Psoas muscle (tissue), 8 donors: ENCODE data around the gene RDH16. TPM values are rescaled to one million over a fixed set of nuclear protein-coding genes. Genes with fewer than 3 reads are reported as not detected.

Experiments used
- ATAC-seq, 4 donors: fragments of 200-7000 bp; cut with Tn5 transposase; one replicate each; pipeline ENCODE4 v1.9.1; 2020; ENCODE audit warnings: moderate library complexity in 3 of 4, mild to moderate bottlenecking in 2 of 4
- DNase-seq, 2 donors: peaks; one replicate each; pipeline ENCODE4 v3.0.0-alpha.2; 2020
- H3K27ac ChIP-seq: fragments of 200-600 bp; one replicate; pipeline ENCODE4 v1.8.0; 2022
- H3K27me3 ChIP-seq, 3 donors: fragments of 200-600 bp in 1 of 3; one replicate each; pipeline versions ENCODE4 v1.6.1 to v1.8.0; 2013 to 2022; ENCODE audit warnings: low read length in 2 of 3, mild to moderate bottlenecking in 2 of 3, moderate library complexity in 1 of 3; ENCODE audit not compliant: insufficient read depth in 3 of 3
- H3K36me3 ChIP-seq, 2 donors: fragments of 200-600 bp in 1 of 2; one replicate each; pipeline versions ENCODE4 v1.6.1 to v1.8.0; 2013 to 2022; ENCODE audit warnings: low read depth in 1 of 2, mild to moderate bottlenecking in 1 of 2, moderate library complexity in 1 of 2; ENCODE audit not compliant: insufficient read depth in 1 of 2
- H3K4me1 ChIP-seq: fragments of 200-600 bp; one replicate; pipeline ENCODE4 v1.8.0; 2022
- H3K4me3 ChIP-seq: fragments of 200-600 bp; one replicate; pipeline ENCODE4 v1.8.0; 2022; ENCODE audit warnings: mild to moderate bottlenecking
- H3K9me3 ChIP-seq: fragments of 200-600 bp; one replicate; pipeline ENCODE4 v1.8.0; 2022
- CTCF ChIP-seq: fragments of 200-600 bp; IDR thresholded peaks from one replicate; pipeline ENCODE4 v1.8.0; 2022; ENCODE audit warnings: antibody characterized with exemption
- WGBS, 3 donors: extraction: QIAGEN DNeasy Blood & Tissue Kit; methylation state at CpG; one replicate each; pipeline versions ENCODE4 v1.1.6 to v1.1.7; 2013; 5-methylcytosine and 5-hydroxymethylcytosine counted together
- intact Hi-C, 2 donors: fragments of 100-400 bp; cut with DNase I; formaldehyde crosslinking; loops; one replicate each; pipeline versions ENCODE4 v1.11.0 to v1.14.2; 2022
- polyA plus RNA-seq, 3 donors: library from polyadenylated mRNA; stranded (reverse); fragments of 200-250 nt; gene quantifications; one replicate each; pipeline ENCODE4 v1.2.3, GENCODE V29; 2013
- total RNA-seq, 4 donors: library from RNA; stranded (reverse); fragmentation: NEBNext Ultra II Directional in 2 of 4; extraction: Animal tissue kit (Norgen Biotek cat#: 25700) in 2 of 4; gene quantifications; one replicate each; pipeline versions ENCODE4 v1.2.1 to v1.2.4, GENCODE V29; 2021 to 2023
- donor health status: healthy with polysubstance abuse.
- donor health status: DM: no; HTN: no; CAD: no; lungs with moderate emphysema.
- donor health status: Bipolar disorder and iron deficiency.
- donor health status: healthy.
- donor health status: DM: yes; HTN: yes; CAD: no.
- donor health status: DM: no; HTN: no; CAD: no.
- donor health status: DM: no; HTN: no; CAD: no.
- donor health status: DM: yes; HTN: yes; CAD: no.

RDH16 gene
- total and polyA plus RNA-seq, 7 donors, result 0.10 to 0.52 (median 0.32) TPM

GRCh38 chr12:56931474-56931978 lies 25.9 kb downstream of the RDH16 start:
- ATAC-seq, result no peak

GRCh38 chr12:56930241-56930640 lies 27.2 kb downstream of the RDH16 start:
- Histone ChIP-seq H3K27me3 (no peaks in the 10 kb centered on the region), H3K4me3 (no peak overlapping the region), H3K36me3 (no peaks in the 10 kb centered on the region), H3K4me1 (no peaks in the 10 kb centered on the region), H3K9me3 (no peaks in the 10 kb centered on the region), H3K27ac (no peak overlapping the region)
- WGBS, 3 donors, result 88 to 91% (median 88%) methylated on average over 8 of the region's 8 CpGs
- no peak for TF ChIP-seq CTCF
- DNase-seq (no peak), ATAC-seq (no peak)
- intact Hi-C loops, result no loop called here

More at GRCh38 chr12:56931474-56931978, 25.9 kb downstream of the RDH16 start:
- H3K4me1 ChIP-seq, result no peaks in the 10 kb centered on the region
- no peaks in the 10 kb centered on the region for H3K27me3 ChIP-seq
- TF ChIP-seq CTCF, result no peak
- H3K27ac ChIP-seq, result no peak overlapping the region
- no peak overlapping the region for H3K4me3 ChIP-seq
- intact Hi-C loops, result no loop called here
- no peaks in the 10 kb centered on the region for H3K9me3 ChIP-seq
- H3K36me3 ChIP-seq, result no peaks in the 10 kb centered on the region
- 66 to 88% (median 83%) methylated on average over 2 of the region's 2 CpGs for WGBS, 3 donors
- no peak for DNase-seq

GRCh38 chr12:56929780-56930179 lies 27.6 kb downstream of the RDH16 start:
- Histone ChIP-seq H3K4me3 (no peak overlapping the region), H3K27me3 (no peaks in the 10 kb centered on the region), H3K4me1 (no peaks in the 10 kb centered on the region), H3K27ac (no peak overlapping the region), H3K9me3 (no peaks in the 10 kb centered on the region), H3K36me3 (no peaks in the 10 kb centered on the region)
- no peak for DNase-seq
- 87 to 92% (median 87%) methylated on average over 4 of the region's 4 CpGs for WGBS, 3 donors
- no peak for TF ChIP-seq CTCF
- intact Hi-C loops, result no loop called here
- no peak for ATAC-seq

GRCh38 chr12:56928262-56928661 lies 29.1 kb downstream of the RDH16 start:
- no peak for ATAC-seq
- intact Hi-C loops, result no loop called here
- Histone ChIP-seq H3K4me1 (no peaks in the 10 kb centered on the region), H3K36me3 (no peaks in the 10 kb centered on the region), H3K9me3 (no peaks in the 10 kb centered on the region), H3K27me3 (no peaks in the 10 kb centered on the region), H3K4me3 (no peak overlapping the region), H3K27ac (no peak overlapping the region)
- 72 to 81% (median 75%) methylated on average over 3 of the region's 3 CpGs for WGBS, 3 donors
- no peak for DNase-seq
- TF ChIP-seq CTCF, result no peak

GRCh38 chr12:56927281-56927680 lies 30.1 kb downstream of the RDH16 start:
- WGBS, 3 donors, result 79 to 86% (median 81%) methylated on average over 4 of the region's 4 CpGs
- no peak for TF ChIP-seq CTCF
- H3K27me3 ChIP-seq, result no peaks in the 10 kb centered on the region

More at GRCh38 chr12:56927281-56927680, 30.1 kb downstream of the RDH16 start:
- intact Hi-C loops, result no loop called here
- no peaks in the 10 kb centered on the region for H3K9me3 ChIP-seq
- no peak overlapping the region for H3K27ac ChIP-seq
- no peaks in the 10 kb centered on the region for H3K36me3 ChIP-seq
- no peak overlapping the region for H3K4me3 ChIP-seq
- DNase-seq, result no peak
- no peaks in the 10 kb centered on the region for H3K4me1 ChIP-seq
- ATAC-seq, result no peak
